Measurements from ENCODE around the gene TNIK.
"Not testable (repeated sequence)": the region's sequence is repeated elsewhere in the genome, so short reads cannot be mapped to it uniquely, and the experiment has no call there.

TNIK gene

DNA sequence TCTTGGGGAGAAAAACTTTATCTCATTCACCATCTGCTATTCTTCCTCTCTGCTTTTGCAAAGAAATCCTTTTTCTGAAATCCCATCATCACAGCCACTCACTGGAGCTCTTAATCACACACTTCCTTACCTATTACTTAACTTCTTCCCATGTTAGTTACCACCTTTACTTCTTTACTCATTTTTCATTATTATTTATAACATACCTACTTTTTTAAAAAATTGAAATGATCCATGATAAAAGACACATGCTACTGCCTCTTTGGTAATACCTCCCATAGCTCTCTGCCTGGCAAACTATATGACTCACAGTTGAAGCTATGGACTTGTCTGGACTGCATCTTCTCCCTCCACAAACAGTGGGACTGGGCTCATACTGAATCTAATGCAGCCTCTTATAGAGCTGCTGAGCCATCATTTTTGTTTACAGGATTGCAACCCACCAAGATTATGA is 150.3 kb downstream of the TNIK start:
- H3K4me3 ChIP-seq (ENCODE audit: low read depth, low read length): no peak overlapping the region
- TF ChIP-seq POLR2A (IDR thresholded peaks at IDR 0.05; ENCODE audit: extremely low read depth, insufficient read length): no peak
- TF ChIP-seq, protein P1, sequence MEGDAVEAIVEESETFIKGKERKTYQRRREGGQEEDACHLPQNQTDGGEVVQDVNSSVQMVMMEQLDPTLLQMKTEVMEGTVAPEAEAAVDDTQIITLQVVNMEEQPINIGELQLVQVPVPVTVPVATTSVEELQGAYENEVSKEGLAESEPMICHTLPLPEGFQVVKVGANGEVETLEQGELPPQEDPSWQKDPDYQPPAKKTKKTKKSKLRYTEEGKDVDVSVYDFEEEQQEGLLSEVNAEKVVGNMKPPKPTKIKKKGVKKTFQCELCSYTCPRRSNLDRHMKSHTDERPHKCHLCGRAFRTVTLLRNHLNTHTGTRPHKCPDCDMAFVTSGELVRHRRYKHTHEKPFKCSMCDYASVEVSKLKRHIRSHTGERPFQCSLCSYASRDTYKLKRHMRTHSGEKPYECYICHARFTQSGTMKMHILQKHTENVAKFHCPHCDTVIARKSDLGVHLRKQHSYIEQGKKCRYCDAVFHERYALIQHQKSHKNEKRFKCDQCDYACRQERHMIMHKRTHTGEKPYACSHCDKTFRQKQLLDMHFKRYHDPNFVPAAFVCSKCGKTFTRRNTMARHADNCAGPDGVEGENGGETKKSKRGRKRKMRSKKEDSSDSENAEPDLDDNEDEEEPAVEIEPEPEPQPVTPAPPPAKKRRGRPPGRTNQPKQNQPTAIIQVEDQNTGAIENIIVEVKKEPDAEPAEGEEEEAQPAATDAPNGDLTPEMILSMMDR (IDR thresholded peaks at IDR 0.05; ENCODE audit: low read depth, low read length): no peak
- peak; percentile 47 for DNase-seq (ENCODE audit: low read depth)

DNA sequence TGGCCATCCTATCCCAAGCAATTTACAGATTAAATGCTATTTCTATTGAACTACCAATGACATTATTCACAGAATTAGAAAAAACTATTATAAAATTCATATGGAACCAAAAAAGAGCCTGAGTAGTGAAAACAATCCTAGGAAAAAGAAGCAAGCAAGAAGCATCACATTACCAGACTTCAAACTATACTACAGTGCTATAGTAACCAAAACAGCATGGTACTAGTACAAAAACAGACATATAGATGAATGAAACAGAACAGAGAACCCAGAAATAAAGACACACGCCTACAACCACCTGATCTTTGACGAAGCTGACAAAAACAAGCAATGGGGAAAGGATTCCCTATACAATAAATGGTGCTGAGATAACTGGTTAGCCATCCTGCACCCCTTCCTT is 152.2 kb downstream of the TNIK start:
- TF ChIP-seq POLR2A (IDR thresholded peaks at IDR 0.05; ENCODE audit: extremely low read depth, insufficient read length) (no peak), MYC (IDR thresholded peaks at IDR 0.05; ENCODE audit: low read depth, low read length) (no peak)
- TF ChIP-seq, protein P1 (IDR thresholded peaks at IDR 0.05; ENCODE audit: low read depth, low read length): no peak
- TF ChIP-seq, protein P2, sequence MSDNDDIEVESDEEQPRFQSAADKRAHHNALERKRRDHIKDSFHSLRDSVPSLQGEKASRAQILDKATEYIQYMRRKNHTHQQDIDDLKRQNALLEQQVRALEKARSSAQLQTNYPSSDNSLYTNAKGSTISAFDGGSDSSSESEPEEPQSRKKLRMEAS (IDR thresholded peaks at IDR 0.05; ENCODE audit: low read depth, low read length): no peak
- DNase-seq (ENCODE audit: low read depth): no peak
- H3K4me3 ChIP-seq (ENCODE audit: low read depth, low read length): no peak overlapping the region

DNA sequence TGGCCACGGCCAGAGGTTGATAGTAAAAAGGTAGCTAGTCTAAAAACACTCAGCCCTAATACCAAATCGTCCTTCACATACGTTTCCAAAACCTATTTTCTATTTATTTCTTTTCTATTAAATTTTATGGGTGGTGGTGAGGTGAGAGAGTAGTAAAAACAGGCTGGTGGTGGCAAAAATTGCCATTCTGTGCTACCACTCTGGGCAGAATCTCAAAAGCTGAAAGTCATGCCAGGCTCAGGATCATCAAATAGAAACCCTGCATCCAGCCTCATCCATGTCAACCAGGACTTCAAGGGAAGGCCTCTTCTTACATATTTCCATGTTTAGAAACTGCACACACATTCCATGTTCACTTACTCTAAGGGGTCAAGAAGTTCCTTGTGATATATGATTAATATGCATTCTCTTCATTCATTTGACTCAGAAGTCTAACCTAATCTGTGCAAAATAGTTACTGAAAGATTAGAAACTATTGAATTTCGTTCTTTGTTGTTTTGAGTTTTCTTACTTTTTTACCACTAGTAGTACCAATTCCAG is 153.1 kb downstream of the TNIK start:
- DNase-seq (ENCODE audit: low read depth): no peak
- TF ChIP-seq, protein P1 (IDR thresholded peaks at IDR 0.05; ENCODE audit: low read depth, low read length): no peak
- TF ChIP-seq MYC (IDR thresholded peaks at IDR 0.05; ENCODE audit: low read depth, low read length) (no peak), POLR2A (IDR thresholded peaks at IDR 0.05; ENCODE audit: extremely low read depth, insufficient read length) (no peak)
- TF ChIP-seq, protein P2 (IDR thresholded peaks at IDR 0.05; ENCODE audit: low read depth, low read length): no peak
- no peak overlapping the region for H3K4me3 ChIP-seq (ENCODE audit: low read depth, low read length)

DNA sequence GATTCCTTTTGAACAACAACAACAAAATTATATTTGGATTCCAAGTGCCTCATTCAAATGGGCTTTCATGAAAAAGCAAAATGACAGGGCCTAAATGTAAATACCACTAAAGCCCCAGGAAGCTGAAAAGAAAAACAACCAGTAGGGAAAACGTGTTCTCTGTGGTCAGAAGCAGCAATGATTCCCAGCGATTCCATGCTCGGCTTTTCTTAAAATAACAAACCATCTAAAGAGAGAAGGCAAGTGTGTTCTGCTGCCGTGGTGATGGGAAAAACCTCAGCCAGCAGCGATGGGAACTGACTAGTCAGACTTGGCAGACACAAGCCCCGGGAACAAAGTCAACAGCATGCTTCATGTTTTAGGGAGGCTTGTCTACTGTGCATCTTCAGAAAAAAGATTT is 153.6 kb downstream of the TNIK start:
- TF ChIP-seq, protein P2 (IDR thresholded peaks at IDR 0.05; ENCODE audit: low read depth, low read length): no peak
- TF ChIP-seq POLR2A (IDR thresholded peaks at IDR 0.05; ENCODE audit: extremely low read depth, insufficient read length) (no peak), MYC (IDR thresholded peaks at IDR 0.05; ENCODE audit: low read depth, low read length) (no peak)
- TF ChIP-seq, protein P1 (IDR thresholded peaks at IDR 0.05; ENCODE audit: low read depth, low read length): no peak
- no peak for DNase-seq (ENCODE audit: low read depth)
- H3K4me3 ChIP-seq (ENCODE audit: low read depth, low read length): no peak overlapping the region

DNA sequence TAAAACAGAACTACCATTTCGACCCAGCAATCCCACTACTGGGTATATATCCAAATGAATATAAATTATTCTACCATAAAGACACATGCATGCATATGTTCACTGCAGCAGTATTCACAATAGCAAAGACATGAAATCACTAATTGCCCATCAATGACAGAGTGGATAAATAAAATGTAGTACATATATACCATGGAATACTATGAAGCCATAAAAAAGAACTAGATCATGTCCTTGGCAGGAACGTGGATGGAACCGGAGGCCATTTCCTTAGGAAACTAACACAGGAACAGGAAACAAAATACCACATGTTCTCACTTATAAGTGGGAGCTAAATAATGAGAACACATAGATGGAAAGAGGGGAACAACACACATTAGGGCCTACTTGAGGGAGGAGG is 154.4 kb downstream of the TNIK start:
- not testable (repeated sequence) for H3K4me3 ChIP-seq (ENCODE audit: low read depth, low read length); DNase-seq (ENCODE audit: low read depth)

DNA sequence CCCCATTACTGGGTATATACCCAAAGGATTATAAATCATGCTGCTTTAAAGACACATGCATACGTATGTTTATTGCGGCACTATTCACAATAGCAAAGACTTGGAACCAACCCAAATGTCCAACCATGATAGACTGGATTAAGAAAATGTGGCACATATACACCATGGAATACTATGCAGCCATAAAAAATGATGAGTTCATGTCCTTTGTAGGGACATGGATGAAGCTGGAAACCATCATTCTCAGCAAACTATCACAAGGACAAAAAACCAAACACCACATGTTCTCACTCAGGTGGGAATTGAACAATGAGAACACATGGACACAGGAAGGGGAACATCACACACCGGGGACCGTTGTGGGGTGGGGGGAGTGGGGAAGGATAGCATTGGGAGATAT is 155.7 kb downstream of the TNIK start:
- not testable (repeated sequence) for DNase-seq (ENCODE audit: low read depth); H3K4me3 ChIP-seq (ENCODE audit: low read depth, low read length)

DNA sequence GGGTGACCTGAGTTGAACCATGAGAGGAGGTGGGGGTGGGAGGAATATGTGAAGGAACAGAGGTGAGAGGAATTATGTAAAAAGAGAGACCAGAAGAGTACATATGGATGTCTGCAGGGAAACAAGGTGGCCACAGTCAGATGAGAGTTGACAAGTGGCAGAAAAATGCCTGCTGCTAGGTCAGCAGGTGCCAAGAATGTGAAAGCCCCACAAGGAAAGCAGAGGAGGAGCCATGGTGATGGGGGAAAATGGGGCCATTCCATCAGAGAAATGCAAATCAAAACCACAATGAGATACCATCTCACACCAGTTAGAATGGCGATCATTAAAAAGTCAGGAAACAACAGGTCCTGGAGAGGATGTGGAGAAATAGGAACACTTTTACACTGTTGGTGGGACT is 156.2 kb downstream of the TNIK start:
- H3K4me3 ChIP-seq (ENCODE audit: low read depth, low read length); DNase-seq (ENCODE audit: low read depth): not testable (repeated sequence)

DNA sequence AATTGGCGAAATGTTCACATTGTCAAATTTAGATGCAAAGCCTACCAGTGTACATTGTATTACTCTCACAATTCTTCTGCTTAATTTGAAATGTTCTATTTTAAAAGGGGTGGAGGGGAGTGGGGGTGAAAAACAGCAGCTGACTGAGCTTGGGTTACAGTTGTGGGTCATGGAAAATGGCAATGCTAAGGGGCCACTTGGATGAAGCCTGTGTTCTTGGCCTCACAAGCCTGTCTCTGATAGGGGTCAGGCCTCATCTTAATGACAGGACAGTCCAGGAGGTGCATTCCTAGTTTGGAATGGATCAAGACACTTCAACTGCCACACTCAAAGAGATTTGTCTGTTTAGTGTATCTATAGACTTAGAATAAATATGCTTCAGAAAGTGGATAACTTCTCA is 158.2 kb downstream of the TNIK start:
- TF ChIP-seq, protein P1 (IDR thresholded peaks at IDR 0.05; ENCODE audit: low read depth, low read length): no peak
- no peak for TF ChIP-seq POLR2A (IDR thresholded peaks at IDR 0.05; ENCODE audit: extremely low read depth, insufficient read length)
- no peak for TF ChIP-seq MYC (IDR thresholded peaks at IDR 0.05; ENCODE audit: low read depth, low read length)
- TF ChIP-seq, protein P2 (IDR thresholded peaks at IDR 0.05; ENCODE audit: low read depth, low read length): no peak
- H3K4me3 ChIP-seq (ENCODE audit: low read depth, low read length): no peak overlapping the region
- no peak for DNase-seq (ENCODE audit: low read depth)

All from NB4 (cell line).